ENCODE measurements around the gene SPRR2B. TPM values are rescaled to one million over a fixed set of nuclear protein-coding genes. Genes with fewer than 3 reads are reported as not detected.
A peak's percentile ranks its signal among the peaks of the same experiment; 100 is the strongest.

Gene SPRR2B
- total and polyA plus RNA-seq, 9 of the 15 experiments (the other 6 are each of a cell fraction or from before 2014, with no cell fraction given): not detected

GRCh38 chr1:153040950-153041631 lies 30.3 kb downstream of the SPRR2B start, which contains the start of gene SPRR2D (continued):
- peak; percentile 20; the same call in 1 of the 2 replicates for TF ChIP-seq EP400 (IDR thresholded peaks at IDR 0.05)
- TF ChIP-seq CCNT2 (IDR thresholded peaks at IDR 0.05; ENCODE audit: borderline replicate concordance, extremely low read depth, insufficient read length, low read depth, low read length): no peak
- TF ChIP-seq, protein P1, sequence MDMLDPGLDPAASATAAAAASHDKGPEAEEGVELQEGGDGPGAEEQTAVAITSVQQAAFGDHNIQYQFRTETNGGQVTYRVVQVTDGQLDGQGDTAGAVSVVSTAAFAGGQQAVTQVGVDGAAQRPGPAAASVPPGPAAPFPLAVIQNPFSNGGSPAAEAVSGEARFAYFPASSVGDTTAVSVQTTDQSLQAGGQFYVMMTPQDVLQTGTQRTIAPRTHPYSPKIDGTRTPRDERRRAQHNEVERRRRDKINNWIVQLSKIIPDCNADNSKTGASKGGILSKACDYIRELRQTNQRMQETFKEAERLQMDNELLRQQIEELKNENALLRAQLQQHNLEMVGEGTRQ (CRISPR knock-in tag; IDR thresholded peaks at IDR 0.05): no peak
- no peak for TF ChIP-seq SNIP1 (IDR thresholded peaks at IDR 0.05; ENCODE audit: low read depth)
- TF ChIP-seq E2F3 (CRISPR knock-in tag; IDR thresholded peaks at IDR 0.05): no peak
- TF ChIP-seq OTX1 (CRISPR knock-in tag; IDR thresholded peaks at IDR 0.05): no peak
- no peak for TF ChIP-seq NFXL1 (CRISPR knock-in tag; IDR thresholded peaks at IDR 0.05)
- TF ChIP-seq KAT8 (IDR thresholded peaks at IDR 0.05; ENCODE audit: low read depth): no peak
- peak; percentile 82; the same call in 1 of the 2 replicates for TF ChIP-seq ZNF584 (CRISPR knock-in tag; IDR thresholded peaks at IDR 0.05; ENCODE audit: low read depth)
- TF ChIP-seq STAG1 (CRISPR knock-in tag; IDR thresholded peaks at IDR 0.05; ENCODE audit: borderline replicate concordance): no peak
- no peak for TF ChIP-seq NUFIP1 (IDR thresholded peaks at IDR 0.05; ENCODE audit: partially characterized antibody)
- no peak for TF ChIP-seq HDGF (IDR thresholded peaks at IDR 0.05)
- no peak for TF ChIP-seq ZNF282 (CRISPR knock-in tag; IDR thresholded peaks at IDR 0.05)
- no peak for TF ChIP-seq RBBP5 (IDR thresholded peaks at IDR 0.05; ENCODE audit: borderline replicate concordance, insufficient read depth, low read length, poor library complexity, severe bottlenecking)
- TF ChIP-seq MTA2 (IDR thresholded peaks at IDR 0.05; ENCODE audit: low read depth): no peak
- no peak for TF ChIP-seq ZNF644 (tag; IDR thresholded peaks at IDR 0.05; ENCODE audit: low read depth)
- TF ChIP-seq, protein P2, sequence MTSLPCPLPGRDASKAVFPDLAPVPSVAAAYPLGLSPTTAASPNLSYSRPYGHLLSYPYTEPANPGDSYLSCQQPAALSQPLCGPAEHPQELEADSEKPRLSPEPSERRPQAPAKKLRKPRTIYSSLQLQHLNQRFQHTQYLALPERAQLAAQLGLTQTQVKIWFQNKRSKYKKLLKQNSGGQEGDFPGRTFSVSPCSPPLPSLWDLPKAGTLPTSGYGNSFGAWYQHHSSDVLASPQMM (CRISPR knock-in tag; IDR thresholded peaks at IDR 0.05): no peak
- no peak for TF ChIP-seq FOXA1 (IDR thresholded peaks at IDR 0.05; ENCODE audit: borderline replicate concordance)
- TF ChIP-seq SRSF1 (IDR thresholded peaks at IDR 0.05; ENCODE audit: low read depth, low read length): no peak
- TF ChIP-seq FOS (IDR thresholded peaks at IDR 0.05; ENCODE audit: extremely low read depth, insufficient read length): no peak
- no peak for TF ChIP-seq MIER1 (IDR thresholded peaks at IDR 0.05; ENCODE audit: low read depth)
- no peak for TF ChIP-seq CBX1 (IDR thresholded peaks at IDR 0.05; ENCODE audit: low read depth)
- TF ChIP-seq RBM22 (IDR thresholded peaks at IDR 0.05; ENCODE audit: low read depth, low read length, poor library complexity, severe bottlenecking): no peak
- TF ChIP-seq, protein P3, sequence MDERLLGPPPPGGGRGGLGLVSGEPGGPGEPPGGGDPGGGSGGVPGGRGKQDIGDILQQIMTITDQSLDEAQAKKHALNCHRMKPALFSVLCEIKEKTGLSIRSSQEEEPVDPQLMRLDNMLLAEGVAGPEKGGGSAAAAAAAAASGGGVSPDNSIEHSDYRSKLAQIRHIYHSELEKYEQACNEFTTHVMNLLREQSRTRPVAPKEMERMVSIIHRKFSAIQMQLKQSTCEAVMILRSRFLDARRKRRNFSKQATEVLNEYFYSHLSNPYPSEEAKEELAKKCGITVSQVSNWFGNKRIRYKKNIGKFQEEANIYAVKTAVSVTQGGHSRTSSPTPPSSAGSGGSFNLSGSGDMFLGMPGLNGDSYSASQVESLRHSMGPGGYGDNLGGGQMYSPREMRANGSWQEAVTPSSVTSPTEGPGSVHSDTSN (CRISPR knock-in tag; IDR thresholded peaks at IDR 0.05; ENCODE audit: low read depth): no peak
- TF ChIP-seq, protein P3 (tag; conservative IDR thresholded peaks at IDR 0.05; ENCODE audit: low read depth): no peak
- TF ChIP-seq ZNF408 (CRISPR knock-in tag; IDR thresholded peaks at IDR 0.05; ENCODE audit: low read depth): no peak
- TF ChIP-seq NFYB (IDR thresholded peaks at IDR 0.05; ENCODE audit: extremely low read depth, insufficient read length): no peak
- TF ChIP-seq HNRNPUL1 (IDR thresholded peaks at IDR 0.05; ENCODE audit: low read length): no peak
